ENCODE results near the gene API5.
"Not testable (repeated sequence)": the region's sequence is repeated elsewhere in the genome, so short reads cannot be mapped to it uniquely, and the experiment has no call there.

The API5 gene

DNA sequence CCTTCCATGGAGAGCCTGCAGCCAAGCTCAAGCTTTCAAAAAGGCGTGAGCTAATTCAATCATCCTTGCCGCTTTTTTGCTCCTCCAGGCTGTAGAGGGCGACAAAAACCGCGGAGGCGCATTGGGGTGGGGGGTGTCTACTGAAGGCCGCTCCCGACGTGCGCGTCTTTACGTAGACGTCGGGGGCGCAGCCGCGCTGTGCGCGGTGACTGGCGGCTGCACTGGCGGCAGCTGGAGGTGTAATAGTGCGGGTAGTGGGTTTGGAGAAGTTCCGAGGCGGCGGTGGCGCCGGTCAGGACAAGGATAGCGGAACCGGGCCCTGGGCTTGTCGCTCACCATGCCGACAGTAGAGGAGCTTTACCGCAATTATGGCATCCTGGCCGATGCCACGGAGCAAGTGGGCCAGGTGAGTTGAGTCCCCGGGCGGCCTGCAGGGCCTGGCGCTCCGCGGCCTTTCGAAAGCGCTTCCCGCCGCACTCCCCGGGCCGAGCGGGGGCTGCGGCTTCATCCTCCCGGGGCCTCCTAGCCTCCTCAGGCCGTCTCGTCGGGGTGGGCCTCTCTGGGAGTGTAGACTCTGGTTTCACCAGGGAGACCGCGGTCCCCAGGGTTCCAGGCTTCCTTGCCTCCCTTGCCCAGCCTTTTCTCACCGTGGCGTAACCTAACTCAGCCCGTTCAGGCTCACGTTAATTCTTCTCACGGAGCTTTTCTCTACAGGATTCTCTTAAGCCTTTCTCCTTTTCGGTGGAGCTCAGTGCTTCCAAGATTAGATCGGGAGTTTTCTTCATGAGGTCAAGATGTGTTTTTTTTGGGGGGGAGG, at the start of gene API5:
Gene API5, plus strand, starts transcription at position 206 of the 817 bp plus-strand sequence. Its CDS starts 132 bp downstream, at position 338.
- peak; percentile 84 to 85 for DNase-seq (ENCODE audit: low read depth in 2 of 2)

DNA sequence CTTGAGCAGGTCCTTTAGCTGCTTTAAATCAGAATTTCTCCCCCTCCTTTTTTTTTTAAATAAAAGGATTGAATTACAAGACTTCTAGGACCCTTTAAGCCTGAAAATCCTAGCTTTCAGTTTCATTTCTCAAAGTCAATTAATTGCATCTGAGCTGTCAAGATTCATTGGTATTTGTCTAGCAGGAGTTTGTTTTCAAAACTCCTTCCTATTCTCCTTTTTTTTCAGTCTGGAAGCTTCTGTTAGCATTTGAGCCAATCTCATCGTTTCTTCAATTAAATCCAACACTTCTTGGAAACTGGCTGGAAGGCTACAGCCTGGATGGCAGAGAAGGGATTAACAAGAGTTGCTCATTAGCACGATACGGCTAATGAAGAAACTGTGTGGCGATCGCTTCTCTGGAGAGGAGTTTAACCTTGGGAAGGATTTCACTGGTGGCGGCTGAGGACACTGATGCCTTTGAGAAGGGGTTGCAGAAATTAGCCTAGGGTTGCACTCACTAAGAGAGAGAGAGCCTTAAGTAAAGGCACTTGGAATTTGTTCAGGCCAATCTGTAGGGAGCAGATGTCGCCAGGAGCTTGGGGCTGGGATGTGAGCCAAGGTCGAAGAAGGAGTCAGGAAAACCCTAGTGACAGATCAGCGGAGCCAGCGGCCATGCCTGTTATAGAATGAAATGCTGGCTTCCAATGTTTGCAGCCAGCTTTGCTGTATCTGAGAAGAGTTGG, 43.8 kb upstream of the API5 start:
- DNase-seq (ENCODE audit: low read depth in 2 of 2), result no peak

DNA sequence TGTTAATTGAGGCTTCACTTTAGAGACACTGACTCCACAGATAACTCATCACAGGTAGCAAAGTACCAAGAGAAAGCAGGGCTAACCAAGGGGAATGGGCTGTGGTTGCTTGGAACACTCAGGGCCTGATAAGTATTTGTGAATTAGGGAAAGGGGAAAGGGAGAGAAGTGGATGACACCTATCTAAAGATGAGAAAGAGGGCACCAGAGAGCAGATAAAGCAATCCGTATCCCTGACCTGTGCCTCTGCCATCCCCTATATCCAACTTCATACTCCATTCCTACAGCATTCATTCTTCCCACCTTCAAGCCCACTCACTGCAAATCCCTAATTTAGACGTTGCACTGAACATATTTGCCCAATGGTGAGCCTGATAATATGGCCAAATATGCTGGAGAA, 43.0 kb upstream of the API5 start:
- no peak for DNase-seq (ENCODE audit: low read depth in 2 of 2)

DNA sequence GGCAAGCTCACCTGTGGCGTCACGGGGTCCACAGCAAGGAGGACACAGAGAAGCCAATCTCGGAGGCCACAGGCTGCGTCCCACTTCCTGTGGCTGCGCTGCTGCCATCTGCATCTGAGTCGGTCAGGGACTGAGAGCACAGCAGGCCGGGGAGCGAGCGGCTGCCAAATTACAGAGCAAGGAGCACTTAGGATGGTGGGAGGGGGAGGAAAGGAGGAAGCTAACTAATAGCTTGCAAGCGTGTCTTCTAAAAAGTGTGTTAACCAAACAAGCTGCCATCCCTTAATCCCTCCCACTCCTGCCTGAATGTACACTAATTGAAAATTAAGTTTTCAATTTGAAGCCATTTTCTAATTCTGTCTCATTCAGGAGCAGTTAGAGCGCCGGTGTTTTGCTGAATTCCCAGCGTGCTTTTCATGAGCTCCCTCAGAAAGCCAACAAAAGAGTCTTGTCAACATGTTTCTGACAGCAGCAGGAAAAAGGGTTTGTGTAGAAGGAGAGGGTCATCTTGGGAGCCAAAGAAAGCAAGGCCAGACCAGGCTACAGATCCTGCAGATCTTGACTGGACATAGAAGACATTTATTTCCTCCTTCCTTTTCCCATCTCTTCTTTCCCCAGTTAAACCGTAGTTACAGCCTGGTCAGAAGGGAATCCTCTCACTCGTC, 42.4 kb upstream of the API5 start:
- DNase-seq (ENCODE audit: low read depth in 2 of 2), result no peak

DNA sequence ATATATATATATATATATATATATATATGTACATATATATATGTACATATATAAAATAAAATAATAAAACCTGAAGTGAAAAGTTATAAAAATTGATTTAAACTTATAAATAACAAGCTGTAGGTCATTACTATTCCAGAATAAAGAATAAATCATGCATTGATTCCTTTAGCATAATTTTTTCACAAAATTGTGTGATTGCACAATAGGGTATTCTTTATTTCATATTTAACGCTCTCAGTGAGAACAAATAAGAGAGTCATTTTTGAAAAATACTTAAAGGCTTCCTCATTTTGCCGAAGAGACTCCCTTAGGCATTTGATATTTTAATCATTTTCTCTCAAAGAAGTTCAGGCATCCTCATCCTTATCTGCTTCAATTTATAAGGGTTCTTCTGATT, 41.3 kb upstream of the API5 start:
- no peak for DNase-seq (ENCODE audit: low read depth in 2 of 2)

DNA sequence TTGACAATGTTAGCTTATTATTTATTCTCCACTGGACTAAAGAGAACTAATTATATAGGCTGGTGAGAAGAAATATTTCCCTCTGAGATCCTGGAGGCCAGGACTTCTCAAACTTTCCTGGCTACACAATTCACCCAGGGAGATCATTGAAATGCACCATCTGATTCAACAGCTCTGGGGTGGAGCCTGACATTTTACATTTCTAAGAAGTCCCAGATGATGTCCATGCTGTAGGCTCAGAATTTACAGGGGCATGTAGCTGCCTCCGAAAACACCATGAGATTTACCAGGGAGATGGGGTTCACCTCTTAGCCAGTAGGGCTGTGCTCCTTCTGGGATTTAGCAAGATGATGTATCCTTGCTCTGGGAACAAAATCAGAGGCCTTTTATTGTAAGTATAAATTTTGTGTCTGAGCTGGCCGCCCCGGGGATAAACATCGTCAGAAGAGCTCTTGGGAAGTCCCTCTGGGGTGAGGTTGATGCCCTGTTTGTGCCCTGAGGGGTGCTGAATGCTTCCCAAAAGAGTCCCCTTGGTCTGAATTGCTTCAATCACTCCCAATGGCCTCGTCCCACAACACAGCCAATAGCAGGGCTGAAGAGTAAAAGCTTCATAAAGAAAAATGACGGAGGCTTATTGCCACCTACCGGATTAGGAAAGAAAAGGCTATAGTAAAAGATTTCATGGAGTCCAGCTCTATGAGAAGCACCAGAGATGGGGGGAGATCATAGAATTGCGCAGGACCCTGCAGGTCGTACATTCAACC, 33.4 kb upstream of the API5 start:
- DNase-seq (ENCODE audit: low read depth in 2 of 2), result no peak

DNA sequence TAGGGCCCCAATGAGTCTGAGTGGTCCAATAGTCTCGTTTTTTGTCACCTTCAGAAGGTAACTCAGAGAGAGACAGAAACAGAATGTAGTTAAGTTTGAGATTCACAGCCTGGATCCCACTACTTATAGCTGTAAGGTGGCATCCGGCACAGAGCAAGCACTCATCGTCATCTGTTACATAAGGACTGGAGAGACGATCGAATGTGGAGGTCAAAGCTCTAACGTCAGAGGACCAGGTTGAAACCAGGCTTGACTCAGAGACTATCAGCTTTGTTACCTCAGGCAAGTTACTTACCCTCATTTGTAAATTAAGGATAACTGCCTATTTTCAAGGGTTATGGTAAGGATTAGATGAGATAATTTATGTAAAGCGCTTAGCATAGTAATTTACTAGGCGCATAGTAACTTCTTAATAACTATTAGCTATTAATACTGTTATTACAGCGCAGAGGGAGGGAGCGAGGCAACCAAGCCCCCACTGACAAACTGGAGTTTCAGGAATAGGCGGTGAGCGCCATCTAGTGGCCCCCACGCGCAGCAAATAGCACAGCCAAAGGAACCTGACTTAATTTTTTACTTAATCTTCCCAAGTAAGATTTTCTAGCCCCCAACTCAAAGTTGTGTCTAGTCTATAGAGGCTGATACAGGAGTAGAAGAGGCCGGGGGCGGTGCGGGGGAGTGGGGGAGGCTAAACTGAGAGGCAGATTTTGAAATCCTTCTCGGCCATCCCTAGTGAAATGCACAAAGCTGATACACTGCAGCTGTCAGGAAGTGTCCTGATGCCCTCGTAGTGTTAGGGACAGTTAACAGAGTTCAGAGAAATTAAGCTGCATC, 29.0 kb upstream of the API5 start:
- DNase-seq (ENCODE audit: low read depth in 2 of 2), result peak in 1 of 2 donors; percentile 7

DNA sequence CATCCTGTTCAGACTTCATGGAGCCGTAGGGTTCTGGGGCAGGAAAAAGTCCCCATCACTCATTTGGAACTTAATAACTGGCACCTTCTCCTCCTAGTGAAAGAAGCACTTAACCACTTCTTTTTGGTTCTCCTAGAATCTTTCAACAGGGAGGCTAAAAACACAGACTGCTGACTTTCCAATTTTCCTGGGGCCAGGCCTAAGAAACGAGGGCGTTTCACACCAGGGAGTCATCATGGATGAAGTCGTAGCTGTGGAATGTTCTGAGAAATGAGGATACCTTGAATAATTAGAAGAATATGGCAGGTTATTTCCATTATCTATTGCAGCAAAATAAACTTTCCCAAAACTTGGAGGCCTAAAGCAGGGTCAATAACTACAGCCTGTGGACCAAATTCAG, 26.0 kb upstream of the API5 start:
- DNase-seq (ENCODE audit: low read depth in 2 of 2), result no peak

DNA sequence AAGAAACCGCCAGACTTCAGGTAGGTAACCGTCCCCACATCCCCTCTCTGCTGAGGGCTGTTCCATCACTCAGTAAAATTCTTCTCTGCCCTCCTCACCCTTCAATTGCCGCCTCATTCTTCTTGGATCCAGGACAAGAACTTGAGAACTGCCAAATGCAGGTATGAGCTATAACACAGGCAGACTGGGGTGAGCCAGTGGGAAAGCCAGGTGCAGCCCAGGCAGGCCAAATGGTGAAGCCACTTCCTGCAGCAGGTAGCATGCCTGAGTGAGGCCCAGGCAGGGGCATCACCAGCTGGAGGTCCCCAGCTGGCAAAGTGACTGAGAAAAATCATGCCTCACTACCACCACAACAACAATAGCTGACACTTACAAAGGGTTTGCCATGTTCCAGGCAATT, 22.4 kb upstream of the API5 start:
- no peak for DNase-seq (ENCODE audit: low read depth in 2 of 2)

DNA sequence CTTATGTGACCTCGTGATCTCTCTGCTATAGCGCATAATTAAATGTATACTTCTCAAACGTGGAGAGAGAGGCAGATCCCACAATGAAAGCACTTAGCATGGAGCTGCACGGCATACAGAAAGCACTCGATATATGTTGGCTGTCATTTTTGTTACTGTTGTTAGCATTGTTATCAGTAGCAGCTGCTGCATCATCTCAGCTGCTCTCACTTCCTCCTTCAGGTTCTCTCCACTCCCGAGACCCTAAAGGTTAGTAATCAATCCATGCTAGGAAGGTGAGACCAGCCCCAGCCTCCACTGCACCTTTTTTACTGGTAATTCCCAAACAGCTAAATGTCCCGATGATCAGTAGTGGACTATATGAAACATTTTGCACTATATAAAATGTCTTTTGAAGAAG, 13.4 kb upstream of the API5 start:
- no peak for DNase-seq (ENCODE audit: low read depth in 2 of 2)

DNA sequence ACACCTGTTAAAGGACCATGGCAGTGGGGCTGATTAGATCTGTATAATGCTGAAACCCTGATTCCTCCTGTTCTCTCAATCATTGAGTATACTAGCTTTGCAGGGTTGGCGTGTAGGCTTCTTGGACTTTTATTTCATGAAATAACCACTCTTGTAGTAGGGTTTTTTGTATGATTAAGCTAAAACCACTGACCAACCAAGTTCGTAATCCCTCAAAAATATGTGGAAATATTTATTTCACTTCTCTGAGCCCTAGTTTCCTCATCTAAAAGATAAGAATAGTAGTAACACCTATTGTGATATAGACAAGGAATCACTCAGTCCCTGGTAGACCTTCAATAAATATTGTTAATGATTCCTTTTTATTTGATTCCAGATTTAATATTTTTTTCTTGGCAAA, 4.2 kb downstream of the API5 start:
- no peak for DNase-seq (ENCODE audit: low read depth in 2 of 2)

DNA sequence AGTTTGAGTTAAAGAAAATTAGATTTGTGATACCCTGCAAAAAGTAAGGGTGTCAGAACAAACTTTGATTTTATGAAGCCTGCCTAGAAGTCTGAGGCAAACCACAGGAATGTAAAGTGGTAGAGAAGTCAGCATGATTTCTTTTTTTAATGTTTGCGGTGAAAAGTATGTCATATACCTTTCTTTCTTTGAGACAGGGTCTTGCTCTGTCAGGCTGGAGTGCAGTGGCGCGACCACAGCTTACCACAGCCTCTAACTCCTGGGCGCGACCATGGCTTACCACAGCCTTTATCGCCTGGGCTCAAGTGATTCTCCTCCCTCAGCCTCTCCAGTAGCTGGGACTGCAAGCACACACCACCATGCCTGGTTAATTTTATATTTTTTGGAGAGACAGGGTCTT, 4.7 kb downstream of the API5 start:
- DNase-seq (ENCODE audit: low read depth in 2 of 2), result no peak

DNA sequence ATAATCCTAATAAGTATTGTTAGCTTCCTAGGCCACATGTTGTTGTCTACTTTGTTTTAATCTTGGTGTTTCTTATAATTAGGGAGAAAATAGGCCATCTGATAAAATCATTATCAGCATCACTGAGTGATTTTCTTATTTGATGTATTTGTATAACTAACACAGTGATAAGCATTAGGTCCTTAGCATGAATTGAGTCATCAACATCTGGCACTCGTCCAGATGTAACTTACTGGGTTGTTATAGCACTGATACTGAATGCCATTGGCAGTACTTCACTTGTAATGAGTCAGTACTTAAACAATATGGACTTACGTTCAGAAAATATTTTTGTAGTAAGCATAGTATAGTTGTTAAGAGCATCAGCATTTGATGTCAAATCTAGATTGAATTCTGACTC, 16.2 kb downstream of the API5 start:
- DNase-seq (ENCODE audit: low read depth in 2 of 2), result no peak

DNA sequence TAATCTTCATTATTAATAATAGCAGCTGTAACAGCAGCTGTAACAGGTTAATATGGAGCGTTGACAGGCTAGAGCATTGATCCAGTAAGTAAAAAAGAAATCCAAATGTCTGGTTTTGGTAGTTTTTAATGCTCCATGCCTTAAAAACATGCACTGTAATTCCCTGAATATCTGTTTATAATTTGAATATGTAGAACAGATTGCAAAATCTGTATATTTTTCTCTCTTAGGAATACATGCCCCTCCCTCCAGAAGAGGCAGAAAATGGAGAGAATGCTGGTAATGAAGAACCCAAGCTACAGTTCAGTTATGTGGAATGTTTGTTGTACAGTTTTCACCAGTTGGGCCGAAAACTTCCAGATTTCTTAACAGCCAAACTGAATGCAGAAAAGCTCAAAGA, 16.7 kb downstream of the API5 start:
- no peak for DNase-seq (ENCODE audit: low read depth in 2 of 2)

DNA sequence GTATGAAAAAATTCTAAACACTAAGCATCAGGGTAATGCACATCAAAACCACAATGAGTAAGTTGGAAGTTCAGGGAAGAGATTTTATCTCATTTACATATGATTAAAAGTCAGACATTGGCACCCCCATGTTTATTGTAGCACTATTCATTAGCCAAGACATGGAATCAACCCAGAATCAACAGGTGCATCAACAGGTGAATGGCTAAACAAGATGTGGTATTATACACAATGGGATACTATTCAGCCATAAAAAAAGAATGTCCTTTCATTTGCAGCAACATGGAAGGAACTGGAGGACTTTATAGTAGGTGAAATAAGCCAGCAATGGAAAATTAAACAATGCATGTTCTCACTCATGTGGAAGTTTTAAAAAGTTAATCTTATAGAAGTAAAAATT, 29.4 kb downstream of the API5 start:
- DNase-seq (ENCODE audit: low read depth in 2 of 2), result no peak

DNA sequence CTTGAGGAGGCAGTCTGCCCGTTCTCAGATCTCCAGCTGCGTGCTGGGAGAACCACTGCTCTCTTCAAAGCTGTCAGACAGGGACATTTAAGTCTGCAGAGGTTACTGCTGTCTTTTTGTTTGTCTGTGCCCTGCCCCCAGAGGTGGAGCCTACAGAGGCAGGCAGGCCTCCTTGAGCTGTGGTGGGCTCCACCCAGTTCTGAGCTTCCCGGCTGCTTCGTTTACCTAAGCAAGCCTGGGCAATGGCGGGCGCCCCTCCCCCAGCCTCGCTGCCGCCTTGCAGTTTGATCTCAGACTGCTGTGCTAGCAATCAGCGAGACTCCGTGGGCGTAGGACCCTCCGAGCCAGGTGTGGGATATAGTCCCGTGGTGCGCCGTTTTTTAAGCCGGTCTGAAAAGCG, 39.6 kb downstream of the API5 start:
- not testable (repeated sequence) for DNase-seq (ENCODE audit: low read depth in 2 of 2)

DNA sequence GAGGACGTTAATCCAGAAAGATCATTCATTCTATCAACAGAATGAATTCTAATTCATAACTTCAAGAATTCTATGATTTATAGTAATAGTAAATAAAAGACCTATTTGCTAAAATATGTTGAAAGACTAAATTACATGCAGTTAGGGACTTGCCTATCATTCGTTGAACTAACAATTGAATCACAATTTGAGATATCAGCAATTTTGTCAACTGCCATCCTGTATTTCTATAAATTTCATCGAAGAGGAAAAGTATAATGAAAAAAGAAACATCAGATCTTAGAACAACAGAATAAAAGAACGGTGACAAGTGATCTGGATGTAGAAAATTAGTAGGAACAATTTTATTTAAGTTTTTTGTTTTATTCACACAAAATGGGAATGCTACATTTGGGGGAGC, 42.5 kb downstream of the API5 start:
- no peak for DNase-seq (ENCODE audit: low read depth in 2 of 2)

DNA sequence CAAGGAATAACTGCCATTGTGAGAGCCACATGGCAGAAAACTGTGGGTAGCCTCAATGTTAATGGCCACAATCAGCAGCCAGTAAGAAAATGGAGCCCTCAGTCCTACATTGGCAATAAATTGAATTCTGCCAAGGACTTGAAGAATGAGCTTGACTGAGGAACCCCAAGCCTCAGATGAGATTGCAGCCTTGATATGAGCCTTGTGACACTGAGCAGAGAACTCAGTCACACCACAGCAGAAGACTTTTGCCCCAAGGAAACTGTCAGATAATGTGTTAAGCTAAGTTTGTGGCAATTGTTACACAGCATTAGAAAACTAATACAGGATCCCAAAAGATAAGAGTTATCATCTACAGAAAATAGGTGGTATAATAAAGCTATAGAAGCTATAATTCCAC, 44.5 kb downstream of the API5 start:
- no peak for DNase-seq (ENCODE audit: low read depth in 2 of 2)

DNA sequence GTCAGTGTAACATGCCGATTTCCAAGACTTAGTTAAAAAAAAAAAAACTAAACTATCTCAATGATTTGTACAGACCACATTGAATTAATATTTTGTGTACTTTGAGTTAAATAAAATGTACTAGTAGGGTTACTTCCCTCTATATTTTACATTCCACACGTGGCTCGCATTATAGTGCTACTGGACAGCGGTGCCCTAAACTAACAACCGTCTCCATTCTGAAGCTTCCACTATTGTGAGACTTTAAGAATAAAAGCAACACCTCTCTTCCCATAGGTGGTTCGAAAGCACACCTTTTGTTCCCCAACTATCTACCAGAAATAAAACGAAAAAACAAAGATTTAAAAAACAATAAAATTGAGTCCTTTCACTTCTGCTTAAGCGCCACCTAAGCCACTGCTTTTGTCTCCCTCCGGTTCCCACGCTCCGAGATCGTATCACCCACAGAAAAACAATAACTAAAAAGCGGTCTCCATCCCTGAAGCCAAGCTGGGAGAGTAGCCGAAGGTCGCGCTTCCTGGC, 46.5 kb downstream of the API5 start:
- no peak for DNase-seq (ENCODE audit: low read depth in 2 of 2)

DNA sequence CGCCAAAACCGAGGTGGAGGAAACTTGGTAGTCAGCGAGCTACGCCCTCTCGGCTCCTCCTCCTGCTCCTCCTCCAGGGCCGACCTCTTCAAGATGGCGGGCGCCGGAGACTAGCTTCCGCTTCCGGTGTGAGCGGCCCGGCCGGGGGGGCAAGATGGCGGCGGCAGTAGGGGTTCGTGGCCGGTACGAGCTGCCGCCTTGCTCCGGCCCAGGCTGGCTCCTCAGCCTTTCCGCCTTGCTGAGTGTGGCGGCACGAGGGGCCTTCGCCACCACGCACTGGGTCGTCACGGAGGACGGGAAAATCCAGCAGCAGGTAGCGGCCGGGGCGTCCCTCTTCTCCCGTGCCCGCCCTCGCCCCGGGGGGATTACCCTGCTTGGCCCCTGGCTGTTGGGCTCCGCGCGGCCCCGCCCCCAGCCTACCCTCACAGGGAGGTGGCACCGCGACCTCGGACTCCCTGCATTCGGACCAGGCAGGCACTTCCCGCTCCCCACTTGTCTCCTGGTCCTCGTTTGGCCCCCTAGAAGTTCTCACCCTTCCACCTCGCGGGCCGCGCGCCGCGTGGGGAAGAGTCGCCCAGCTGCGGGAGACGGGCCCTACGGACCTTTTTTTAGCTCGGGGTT, 47.1 kb downstream of the API5 start, which contains the start of gene TTC17:
Gene TTC17, plus strand, starts transcription at position 120 of the 621 bp plus-strand sequence. Its CDS starts 35 bp downstream, at position 155.
- DNase-seq (ENCODE audit: low read depth in 2 of 2), result peak; percentile 86 to 87

All from stimulated activated CD8-positive, alpha-beta memory T cell treated with anti-CD3 and anti-CD28 coated beads, Interleukin-7, amount 100 ng/mL, for 1 hour (primary cell).